Activated CD4-positive, alpha-beta T cell treated with anti-CD3 and anti-CD28 coated beads, Interleukin-2, Interleukin-6, amounts not matched to agents 100 ng/mL and 50 ng/mL, durations not matched to agents 16 hours and 8 hours (primary cell): Measurements from ENCODE around the gene TMEM63B.
"Not testable (repeated sequence)": the region's sequence is repeated elsewhere in the genome, so short reads cannot be mapped to it uniquely, and the experiment has no call there.

ENCODE experiments used
- DNase-seq: peaks from one replicate; pipeline ENCODE4 v3.0.0-alpha.2; 2020

TMEM63B gene

DNA sequence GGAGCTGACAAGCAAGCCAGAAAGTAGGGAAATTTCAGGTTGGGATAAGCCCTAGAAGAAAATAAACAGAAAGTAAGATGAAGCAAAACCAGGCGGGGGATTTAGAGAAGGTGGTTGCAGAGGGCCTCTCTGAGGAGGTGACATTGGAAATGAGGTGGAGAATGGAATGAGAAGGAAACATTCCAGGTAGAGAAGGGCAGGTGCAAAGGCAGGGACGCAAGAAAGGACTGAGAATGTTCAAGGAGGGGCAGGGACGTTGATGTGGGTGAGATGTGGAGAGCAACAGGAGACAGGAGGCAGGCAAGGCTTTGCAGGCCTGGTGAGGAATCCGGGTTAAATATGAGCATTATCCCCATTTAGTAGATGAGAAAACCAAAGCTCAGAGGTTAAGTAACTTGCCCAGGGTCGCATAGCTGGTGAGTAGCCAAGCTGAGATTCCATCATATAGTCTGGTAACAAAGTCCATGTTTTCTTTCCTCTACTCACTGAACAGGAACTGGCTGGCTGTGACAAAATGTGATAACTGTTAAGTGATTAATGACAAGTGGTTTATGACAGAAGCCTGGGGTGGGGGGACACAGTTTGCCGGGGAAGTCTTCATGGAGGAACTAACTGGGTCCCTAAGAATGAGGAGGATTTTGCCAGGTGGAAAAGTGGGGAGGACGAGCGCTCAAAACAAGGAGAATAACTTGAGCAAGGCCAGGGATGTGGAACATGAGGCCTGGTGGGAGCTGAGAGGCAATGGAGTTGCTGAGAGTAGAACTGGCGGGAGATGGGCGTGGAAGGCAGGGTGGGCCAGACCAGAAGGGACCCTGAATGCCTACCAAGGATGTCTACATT is 32.7 kb upstream of the TMEM63B start:
- no peak for DNase-seq

DNA sequence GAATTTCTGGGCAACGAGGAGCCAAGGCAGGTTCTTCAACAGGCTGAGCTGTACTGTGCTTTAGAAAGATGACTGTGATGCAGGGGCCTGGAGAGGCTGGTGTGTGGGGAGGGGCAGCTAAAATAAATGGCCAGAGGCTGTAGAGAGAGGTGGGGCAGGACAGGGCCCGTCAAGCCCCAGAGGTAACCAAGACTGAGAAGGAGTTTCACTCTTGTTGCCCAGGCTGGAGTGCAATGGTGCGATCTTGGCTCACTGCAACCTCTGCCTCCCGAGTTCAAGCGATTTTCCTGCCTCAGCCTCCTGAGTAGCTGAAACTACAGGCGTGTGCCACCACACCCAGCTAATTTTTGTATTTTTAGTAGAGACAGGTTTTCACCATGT is 32.1 kb upstream of the TMEM63B start:
- DNase-seq: not testable (repeated sequence)

DNA sequence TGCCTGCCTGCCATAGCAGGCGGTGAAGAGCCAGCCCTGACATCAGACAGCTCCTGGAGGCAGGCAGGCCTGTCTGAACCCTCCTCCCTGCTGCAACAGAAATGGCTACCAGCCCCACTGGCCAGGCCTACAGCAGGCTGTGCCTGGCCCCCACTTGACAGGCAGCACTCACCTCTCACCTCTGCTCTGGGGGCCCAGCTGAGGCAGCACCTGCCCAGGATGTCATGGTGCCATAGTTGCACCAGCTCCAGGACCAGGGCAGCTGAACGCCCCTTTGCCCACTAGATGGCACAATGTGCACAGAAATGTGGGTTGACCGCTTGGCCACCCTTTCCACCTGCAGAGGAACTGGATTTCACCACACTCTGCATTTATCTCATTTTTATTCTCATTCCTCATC is 30.7 kb upstream of the TMEM63B start:
- DNase-seq: peak; percentile 76

GRCh38 chr6:44097782-44098317 is 29.5 kb upstream of the TMEM63B start:
- DNase-seq: no peak

DNA sequence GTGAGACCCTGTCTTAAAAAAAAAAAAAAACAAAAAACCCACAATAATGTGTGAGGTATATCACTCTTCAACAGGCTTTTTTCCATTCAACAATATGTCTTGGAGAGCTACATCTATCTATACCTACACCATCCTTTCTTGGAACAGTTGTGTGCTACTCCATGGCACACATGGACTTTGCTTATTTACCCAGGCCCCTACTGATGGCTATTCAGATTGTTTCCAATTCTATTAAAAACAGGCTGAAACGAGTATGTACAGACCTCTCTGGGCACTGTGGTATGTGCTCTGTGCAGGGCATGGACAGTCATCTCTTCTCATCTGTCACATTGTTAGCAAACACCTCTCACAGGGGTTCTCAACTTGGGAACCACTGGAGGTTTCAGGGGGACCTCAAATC is 28.2 kb upstream of the TMEM63B start:
- no peak for DNase-seq

DNA sequence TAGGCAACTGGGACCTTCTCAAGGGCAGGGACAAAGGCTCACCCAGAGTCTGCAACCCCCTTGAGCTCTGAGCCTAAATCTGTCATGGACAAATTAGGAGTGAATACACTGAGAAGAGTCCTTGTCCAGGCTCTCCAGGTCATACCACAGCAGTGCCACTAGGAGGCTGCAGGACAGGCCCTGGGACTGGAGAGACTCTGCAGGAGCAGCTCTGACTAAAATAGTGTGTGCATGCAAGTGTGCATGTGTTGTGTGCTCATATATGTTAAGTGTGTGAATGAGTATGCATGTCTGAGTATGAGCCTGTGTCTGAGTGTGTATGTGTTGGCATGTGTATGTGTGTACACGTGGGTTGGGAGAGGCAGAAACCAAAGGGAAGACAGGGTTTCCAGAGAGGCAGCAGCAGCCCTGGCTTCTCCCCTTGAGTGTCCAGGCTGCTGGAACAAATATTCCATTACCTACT is 27.2 kb upstream of the TMEM63B start:
- DNase-seq: peak; percentile 24

- no peak for DNase-seq
Observed at GRCh38 chr6:44101832-44102231, 25.5 kb upstream of the TMEM63B start.

- DNase-seq: no peak
Observed at GRCh38 chr6:44102527-44102926, 24.8 kb upstream of the TMEM63B start.

- DNase-seq: no peak
Observed at GRCh38 chr6:44104481-44105021, 22.8 kb upstream of the TMEM63B start.

- DNase-seq: no peak
Observed at GRCh38 chr6:44105146-44105545, 22.2 kb upstream of the TMEM63B start.

DNA sequence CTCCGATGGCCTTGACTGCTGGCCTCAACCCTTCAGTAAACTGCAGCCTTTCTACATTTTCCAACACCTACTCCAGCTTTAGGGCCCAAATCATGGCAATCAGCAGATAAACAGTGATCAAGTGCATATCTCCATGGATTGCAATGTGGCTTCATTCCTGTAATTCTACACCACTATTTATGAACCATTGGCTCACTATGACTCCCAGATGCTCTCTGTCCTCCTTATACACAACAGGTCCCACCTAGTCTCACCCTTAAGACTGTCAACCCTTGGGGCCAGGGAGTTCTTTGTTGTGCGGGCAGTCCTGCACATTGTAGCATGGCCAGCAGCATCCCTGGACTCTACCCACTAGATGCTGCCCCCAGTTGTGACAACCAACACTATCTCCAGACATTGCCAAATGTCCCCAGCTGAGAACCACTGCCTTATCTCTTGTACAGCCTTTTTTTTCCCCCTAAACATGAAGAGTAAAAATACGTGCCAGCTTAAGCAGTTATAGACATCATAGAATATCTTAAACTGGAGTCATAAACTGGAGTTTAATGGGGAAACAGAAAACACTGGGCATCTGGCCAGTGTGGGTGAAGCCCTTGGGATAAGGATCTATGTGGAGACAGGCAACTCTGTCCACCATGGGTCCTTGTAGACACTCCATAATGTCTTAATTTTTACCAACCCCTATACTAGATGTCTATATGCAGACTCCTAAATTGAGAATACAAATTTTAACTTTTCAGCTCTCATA is 21.2 kb upstream of the TMEM63B start:
- no peak for DNase-seq

- no peak for DNase-seq
Observed at GRCh38 chr6:44107017-44107416, 20.3 kb upstream of the TMEM63B start.

DNA sequence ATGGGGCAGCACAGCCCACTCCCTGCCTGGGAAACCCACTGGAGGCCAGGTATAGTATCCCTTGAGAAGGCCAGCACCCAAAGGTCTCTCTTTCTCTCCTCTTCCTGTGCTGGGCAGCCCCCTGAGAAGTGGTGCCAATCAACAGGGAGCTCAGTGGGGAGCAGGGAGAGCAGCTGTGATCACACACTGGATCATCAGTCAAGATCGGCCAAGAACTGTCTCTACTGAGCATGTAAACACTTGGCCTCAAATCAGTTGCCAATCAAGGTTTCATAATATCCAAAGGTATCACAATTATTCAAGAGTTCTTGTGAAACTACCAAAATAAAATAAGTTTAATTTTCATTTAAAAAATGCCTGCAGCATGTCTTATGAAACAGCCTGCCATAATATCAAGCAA is 18.9 kb upstream of the TMEM63B start:
- DNase-seq: no peak

- no peak for DNase-seq
Observed at GRCh38 chr6:44109212-44109611, 18.1 kb upstream of the TMEM63B start.

GRCh38 chr6:44110005-44110676 is 17.2 kb upstream of the TMEM63B start:
- DNase-seq: no peak

DNA sequence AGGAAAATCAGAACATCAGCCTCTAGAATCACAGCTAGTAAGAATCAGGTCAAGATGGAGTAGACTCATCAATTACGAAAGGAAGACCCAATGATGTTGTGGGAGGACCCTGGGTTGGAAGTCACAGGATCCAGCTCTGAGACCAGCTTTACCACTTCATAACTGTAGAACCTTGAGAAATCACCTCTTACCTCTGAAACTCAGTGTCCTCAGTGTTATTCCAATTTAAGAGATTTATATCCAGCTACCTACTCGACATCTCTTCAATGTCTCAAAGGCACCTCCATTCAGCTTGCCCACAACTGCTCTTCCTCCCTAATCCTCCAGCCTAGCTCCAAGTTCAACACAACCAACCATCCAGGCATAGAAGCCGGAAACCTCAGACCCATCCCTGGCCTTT is 16.4 kb upstream of the TMEM63B start:
- DNase-seq: no peak

DNA sequence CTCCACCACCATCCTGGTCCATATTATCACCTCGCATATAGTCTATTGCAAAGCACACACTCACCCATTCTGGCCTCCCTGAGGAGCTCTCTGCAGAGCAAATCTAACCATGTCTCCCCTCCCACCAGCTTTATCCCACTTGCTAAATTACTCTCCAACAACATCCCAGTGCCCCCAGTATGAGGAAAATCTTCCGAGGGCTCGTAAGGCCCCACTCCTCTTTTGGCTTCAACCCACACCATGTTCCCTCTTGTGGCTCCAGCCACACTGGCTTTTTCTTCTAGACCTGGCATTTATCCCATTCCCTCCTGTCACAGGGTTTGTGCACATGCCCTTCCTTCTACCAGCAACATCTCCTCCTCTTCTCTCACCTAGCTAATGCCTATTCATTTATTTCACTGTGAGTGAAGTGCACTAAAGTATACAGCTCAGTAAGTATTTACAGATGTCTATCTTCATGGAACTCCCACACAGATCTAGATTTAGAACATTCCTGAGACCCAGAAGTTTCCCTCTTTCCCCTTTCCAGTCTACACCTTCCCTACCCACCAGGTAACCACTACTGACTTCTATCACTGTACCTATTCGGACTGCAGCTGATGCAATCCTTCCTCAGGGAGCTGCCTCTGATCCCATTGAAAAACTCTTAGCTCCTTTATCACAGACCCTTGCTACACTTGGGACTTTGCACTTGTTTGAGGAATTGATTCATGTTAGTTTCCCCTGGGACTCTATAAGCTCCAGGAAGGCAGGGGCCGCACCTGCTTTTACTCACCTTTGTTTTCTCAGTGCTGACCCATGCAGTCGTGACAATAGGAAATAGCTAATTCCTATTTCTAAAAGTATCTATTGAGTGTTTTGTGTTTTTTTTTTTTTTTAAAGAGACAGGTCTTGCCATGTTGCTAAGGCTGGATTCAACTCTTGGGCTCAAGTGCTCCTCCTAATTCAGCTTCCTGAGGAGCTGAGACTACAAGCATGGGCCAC is 15.6 kb upstream of the TMEM63B start:
- DNase-seq: no peak

GRCh38 chr6:44113414-44113813 is 13.9 kb upstream of the TMEM63B start:
- DNase-seq: no peak

GRCh38 chr6:44115866-44116265 is 11.5 kb upstream of the TMEM63B start:
- DNase-seq: no peak

DNA sequence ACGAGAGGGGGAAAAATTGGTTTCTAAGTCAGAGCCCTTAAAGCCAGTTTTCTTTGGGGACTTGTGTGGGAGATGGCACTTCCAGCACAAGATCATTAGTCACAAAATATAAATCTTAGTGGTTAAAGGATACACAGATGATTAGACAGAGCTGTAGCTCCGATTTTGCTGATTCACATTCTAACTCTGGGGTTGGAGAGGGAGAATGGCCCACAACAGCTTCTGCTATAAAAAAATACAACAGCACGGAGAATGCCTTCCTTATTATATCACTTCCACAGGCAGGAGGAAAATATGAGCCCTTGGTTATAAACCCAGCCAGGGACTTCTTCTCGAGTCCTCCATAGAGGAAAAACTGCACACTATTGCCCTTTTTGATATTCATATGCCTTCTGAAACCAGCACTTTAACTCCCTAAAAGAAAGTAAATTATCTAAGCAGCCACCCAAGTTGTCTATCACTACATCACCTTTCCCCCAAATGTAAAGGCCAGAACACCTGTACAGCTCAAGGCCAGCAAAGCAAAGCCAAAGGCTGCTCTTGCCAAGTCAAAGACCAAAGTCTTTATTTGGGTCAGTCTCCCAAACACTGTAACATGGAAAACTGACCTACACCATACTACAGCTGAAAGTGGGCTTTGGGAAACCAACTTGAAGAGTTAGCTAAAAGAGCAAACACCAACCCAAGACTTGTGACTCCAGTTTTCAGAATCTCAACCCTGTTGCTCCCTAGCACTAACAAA is 10.5 kb upstream of the TMEM63B start:
- no peak for DNase-seq
